Smooth muscle cell (in vitro differentiated cells): ENCODE data around the gene SLC2A13. TPM values are rescaled to one million over a fixed set of nuclear protein-coding genes. Genes with fewer than 3 reads are reported as not detected.

ENCODE experiments used
- DNase-seq: peaks from one replicate; lab custom pipeline; 2025; ENCODE audit not compliant: unreplicated experiment; lab: John Stamatoyannopoulos, UW
- H2AFZ ChIP-seq: fragments of 200-600 bp; sonication (generic); 2 replicates; pipeline ENCODE4 v1.6.0; 2016; ENCODE audit warnings: antibody characterized with exemption, low read depth, mild to moderate bottlenecking
- H3F3A ChIP-seq: fragments of 200-600 bp; sonication (generic); 2 replicates; pipeline ENCODE4 v1.6.0; 2017; ENCODE audit warnings: antibody characterized with exemption, low read depth
- H3K27ac ChIP-seq: fragments of 200-600 bp; sonication (generic); 2 replicates; pipeline ENCODE4 v1.5.1; 2016; ENCODE audit warnings: low read depth, mild to moderate bottlenecking
- H3K27me3 ChIP-seq: fragments of 200-600 bp; sonication (generic); 2 replicates; pipeline ENCODE4 v1.6.1; 2016; ENCODE audit warnings: low read depth, mild to moderate bottlenecking
- H3K36me3 ChIP-seq: fragments of 200-600 bp; sonication (generic); 2 replicates; pipeline ENCODE4 v1.5.1; 2016; ENCODE audit warnings: low read depth
- H3K4me1 ChIP-seq: fragments of 200-600 bp; sonication (generic); 2 replicates; pipeline ENCODE4 v1.5.1; 2016; ENCODE audit warnings: low read depth
- H3K4me2 ChIP-seq: fragments of 200-600 bp; sonication (generic); 2 replicates; pipeline ENCODE4 v1.6.0; 2016; ENCODE audit warnings: mild to moderate bottlenecking
- H3K4me3 ChIP-seq: fragments of 200-600 bp; sonication (generic); 2 replicates; pipeline ENCODE4 v1.5.1; 2016; ENCODE audit warnings: mild to moderate bottlenecking
- H3K79me2 ChIP-seq: fragments of 200-600 bp; sonication (generic); 2 replicates; pipeline ENCODE4 v1.6.0; 2016; ENCODE audit warnings: low read depth, mild to moderate bottlenecking
- H3K9ac ChIP-seq: fragments of 200-600 bp; sonication (generic); 2 replicates; pipeline ENCODE4 v1.6.0; 2016; ENCODE audit warnings: low read depth
- H3K9me3 ChIP-seq: fragments of 200-600 bp; sonication (generic); replicated peaks from 2 replicates; pipeline ENCODE4 v1.5.1; 2016; ENCODE audit warnings: low read depth
- H4K20me1 ChIP-seq: fragments of 200-600 bp; sonication (generic); 2 replicates; pipeline ENCODE4 v1.6.0; 2016; ENCODE audit warnings: low read depth
- WGBS: methylation state at CpG from one replicate; pipeline ENCODE4 v1.1.7; 2016; ENCODE audit warnings: low lambda C conversion rate; 5-methylcytosine and 5-hydroxymethylcytosine counted together
- polyA plus RNA-seq: library from polyadenylated mRNA; unstranded; fragments of >200 nt; fragmentation: Nextera tagmentation; extraction: Ambion mirVana; gene quantifications from 2 replicates; pipeline ENCODE4 v1.2.1, GENCODE V29; 2016
- total RNA-seq: library from RNA; depleted of rRNA; stranded (reverse); fragments of >200 nt; gene quantifications from 2 replicates; pipeline ENCODE4 v1.2.3, GENCODE V29; 2014
- TF ChIP-seq, protein P1 (sequence below): fragments of 200-600 bp; sonication (generic); IDR thresholded peaks from 2 replicates; pipeline ENCODE4 v1.5.1; 2017; ENCODE audit warnings: borderline replicate concordance, mild to moderate bottlenecking, antibody characterized with exemption; ENCODE audit not compliant: insufficient read depth, poor library complexity, severe bottlenecking

The SLC2A13 gene
- total and polyA plus RNA-seq, 2 experiments from 2014 or later: 9.6 to 27.4 TPM

DNA sequence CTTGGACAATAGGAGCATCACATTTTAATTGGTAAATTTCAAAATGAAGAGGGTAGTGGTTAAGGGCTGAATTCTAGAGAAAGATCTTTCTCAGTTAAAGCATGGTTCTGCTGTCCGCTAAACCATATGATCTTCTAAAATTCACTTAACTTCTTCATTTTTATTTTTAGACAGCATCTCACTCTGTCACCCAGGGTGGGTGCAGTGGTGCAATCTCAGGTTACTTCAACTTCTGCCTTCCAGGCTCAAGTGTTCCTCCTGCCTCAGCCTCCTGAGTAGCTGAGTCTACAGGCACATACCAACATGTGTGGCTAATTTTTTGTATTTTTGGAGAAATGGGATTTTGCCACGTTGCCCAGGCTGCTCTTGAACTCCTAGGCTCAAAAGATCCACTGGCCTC is 259.6 kb downstream of the SLC2A13 start:
- H3K4me3 ChIP-seq: no peak overlapping the region
- TF ChIP-seq, protein P1, sequence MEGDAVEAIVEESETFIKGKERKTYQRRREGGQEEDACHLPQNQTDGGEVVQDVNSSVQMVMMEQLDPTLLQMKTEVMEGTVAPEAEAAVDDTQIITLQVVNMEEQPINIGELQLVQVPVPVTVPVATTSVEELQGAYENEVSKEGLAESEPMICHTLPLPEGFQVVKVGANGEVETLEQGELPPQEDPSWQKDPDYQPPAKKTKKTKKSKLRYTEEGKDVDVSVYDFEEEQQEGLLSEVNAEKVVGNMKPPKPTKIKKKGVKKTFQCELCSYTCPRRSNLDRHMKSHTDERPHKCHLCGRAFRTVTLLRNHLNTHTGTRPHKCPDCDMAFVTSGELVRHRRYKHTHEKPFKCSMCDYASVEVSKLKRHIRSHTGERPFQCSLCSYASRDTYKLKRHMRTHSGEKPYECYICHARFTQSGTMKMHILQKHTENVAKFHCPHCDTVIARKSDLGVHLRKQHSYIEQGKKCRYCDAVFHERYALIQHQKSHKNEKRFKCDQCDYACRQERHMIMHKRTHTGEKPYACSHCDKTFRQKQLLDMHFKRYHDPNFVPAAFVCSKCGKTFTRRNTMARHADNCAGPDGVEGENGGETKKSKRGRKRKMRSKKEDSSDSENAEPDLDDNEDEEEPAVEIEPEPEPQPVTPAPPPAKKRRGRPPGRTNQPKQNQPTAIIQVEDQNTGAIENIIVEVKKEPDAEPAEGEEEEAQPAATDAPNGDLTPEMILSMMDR: no peak
- H3K79me2 ChIP-seq: no peaks in the 10 kb centered on the region
- no peaks in the 10 kb centered on the region for H3F3A ChIP-seq
- DNase-seq: no peak
- H3K27ac ChIP-seq: no peak overlapping the region
- no peaks in the 10 kb centered on the region for H3K9me3 ChIP-seq
- H3K36me3 ChIP-seq: no peaks in the 10 kb centered on the region
- no peaks in the 10 kb centered on the region for H4K20me1 ChIP-seq
- H2AFZ ChIP-seq: no peak overlapping the region
- no peaks in the 10 kb centered on the region for H3K27me3 ChIP-seq
- WGBS: 95% methylated on average over 2 of the region's 2 CpGs
- H3K9ac ChIP-seq: no peak overlapping the region
- H3K4me2 ChIP-seq: no peak overlapping the region
- H3K4me1 ChIP-seq: no peaks in the 10 kb centered on the region

DNA sequence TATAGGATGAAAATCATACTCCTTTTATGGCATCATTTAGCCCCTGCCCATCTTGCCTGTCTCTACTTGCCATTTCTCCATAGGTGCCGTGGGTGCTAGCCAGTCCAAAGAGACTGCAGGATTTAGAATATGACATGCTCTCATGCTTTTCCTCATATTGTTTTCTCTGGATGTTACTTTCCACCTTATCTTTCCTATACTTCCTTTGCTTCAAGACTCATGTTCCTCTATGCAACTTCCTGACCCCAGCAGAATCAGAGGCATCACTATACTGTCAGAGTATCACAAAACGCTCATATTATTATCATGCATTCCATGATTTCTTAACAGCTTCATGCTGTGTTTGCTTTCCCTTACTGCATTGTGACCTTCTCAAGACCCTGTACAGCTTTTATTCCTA is 265.5 kb downstream of the SLC2A13 start:
- Histone ChIP-seq H3K4me3 (no peak overlapping the region), H3K79me2 (no peaks in the 10 kb centered on the region), H3K4me2 (no peak overlapping the region), H4K20me1 (no peaks in the 10 kb centered on the region), H3K36me3 (no peaks in the 10 kb centered on the region), H3K27ac (no peak overlapping the region), H3K9ac (no peak overlapping the region), H3F3A (no peaks in the 10 kb centered on the region), H2AFZ (no peak overlapping the region), H3K4me1 (no peaks in the 10 kb centered on the region), H3K27me3 (no peaks in the 10 kb centered on the region), H3K9me3 (no peaks in the 10 kb centered on the region)
- WGBS: 97% methylated on average over 2 of the region's 2 CpGs
- DNase-seq: no peak
- TF ChIP-seq, protein P1: no peak

DNA sequence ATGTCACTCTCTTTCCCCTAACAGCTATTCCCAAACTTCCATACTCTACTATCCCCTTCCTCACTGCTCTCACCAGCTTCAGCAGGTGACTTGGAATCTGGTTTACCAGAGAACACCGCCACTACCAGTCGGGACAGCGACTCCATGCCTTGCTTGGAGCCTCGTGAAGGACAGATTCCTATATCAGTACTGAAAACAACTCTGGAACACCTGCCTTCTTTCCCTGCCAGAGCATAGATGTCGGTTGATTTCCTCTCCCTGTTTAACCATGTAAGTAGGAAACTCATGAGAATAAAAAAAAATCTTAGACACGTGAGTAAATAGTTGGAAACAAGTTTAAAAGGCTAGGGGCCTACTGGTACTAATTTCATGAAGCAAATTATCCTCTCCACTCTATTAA is 266.8 kb downstream of the SLC2A13 start:
- Histone ChIP-seq H3K27me3 (no peaks in the 10 kb centered on the region), H3K79me2 (no peaks in the 10 kb centered on the region), H3K4me2 (no peak overlapping the region), H3K36me3 (no peaks in the 10 kb centered on the region), H3K9me3 (no peaks in the 10 kb centered on the region), H3K9ac (no peak overlapping the region), H3F3A (no peaks in the 10 kb centered on the region), H3K4me1 (no peaks in the 10 kb centered on the region), H2AFZ (no peak overlapping the region), H3K27ac (no peak overlapping the region), H3K4me3 (no peak overlapping the region), H4K20me1 (no peaks in the 10 kb centered on the region)
- TF ChIP-seq, protein P1: no peak
- WGBS: 93% methylated on average over 6 of the region's 6 CpGs
- DNase-seq: no peak
